Heart left ventricle (tissue), 16 donors: ENCODE measurements around the gene GPR15LG. TPM values are rescaled to one million over a fixed set of nuclear protein-coding genes. Genes with fewer than 3 reads are reported as not detected.

Experiments used
- ATAC-seq, 4 donors: fragments of 200-7000 bp; cut with Tn5 transposase; one replicate each; pipeline ENCODE4 v1.9.1; 2020 to 2022; ENCODE audit warnings: moderate library complexity in 4 of 4, mild to moderate bottlenecking in 3 of 4, moderate number of reproducible peaks in 1 of 4
- DNase-seq, 5 donors: peaks; one replicate each; pipeline ENCODE4 v3.0.0-alpha.2; 2020
- H3K27ac ChIP-seq, 12 donors: fragments of 200-600 bp; sonication (generic) in 4 of 12; one replicate each; pipeline versions ENCODE4 v1.5.0 to v1.8.0; 2016 to 2022; ENCODE audit warnings: mild to moderate bottlenecking in 2 of 12
- H3K27me3 ChIP-seq, 9 donors: fragments of 200-600 bp; sonication (generic) in 2 of 9; one replicate each; pipeline versions ENCODE4 v1.5.1 to v1.8.0; 2016 to 2022; ENCODE audit warnings: mild to moderate bottlenecking in 3 of 9
- H3K36me3 ChIP-seq, 9 donors: fragments of 200-600 bp; sonication (generic) in 2 of 9; one replicate each; pipeline versions ENCODE4 v1.5.0 to v1.8.0; 2018 to 2022; ENCODE audit warnings: mild to moderate bottlenecking in 2 of 9
- H3K4me1 ChIP-seq, 12 donors: fragments of 200-600 bp; sonication (generic) in 4 of 12; one replicate each; pipeline versions ENCODE4 v1.5.0 to v1.8.0; 2016 to 2022; ENCODE audit warnings: mild to moderate bottlenecking in 3 of 12
- H3K4me3 ChIP-seq, 12 donors: fragments of 200-600 bp; sonication (generic) in 4 of 12; one replicate each; pipeline versions ENCODE4 v1.5.0 to v1.8.0; 2017 to 2022; ENCODE audit warnings: mild to moderate bottlenecking in 9 of 12, moderate library complexity in 4 of 12
- H3K9me3 ChIP-seq, 12 donors: fragments of 200-600 bp; sonication (generic) in 4 of 12; one replicate each; pipeline versions ENCODE4 v1.5.0 to v1.8.0; 2016 to 2022; ENCODE audit warnings: mild to moderate bottlenecking in 1 of 12
- POLR2A ChIP-seq, 2 donors: fragments of 450-650 bp; IDR thresholded peaks; one replicate each; pipeline ENCODE4 v1.6.1; 2017; ENCODE audit warnings: antibody characterized with exemption in 2 of 2, mild to moderate bottlenecking in 2 of 2, moderate library complexity in 2 of 2
- WGBS, 4 donors: extraction: QIAGEN DNeasy Blood & Tissue Kit in 2 of 4; methylation state at CpG; one replicate each; pipeline versions ENCODE4 v1.1.5 to v1.1.7; 2013 to 2018; 5-methylcytosine and 5-hydroxymethylcytosine counted together
- intact Hi-C, 10 donors: fragments of 100-400 bp; cut with DNase I; formaldehyde crosslinking; loops; one replicate each; pipeline versions ENCODE4 v1.11.1 to v1.14.2; 2022
- polyA plus RNA-seq, 2 donors: library from polyadenylated mRNA; stranded (reverse); fragments of 200-250 nt; gene quantifications; one replicate each; pipeline ENCODE4 v1.2.3, GENCODE V29; 2013
- total RNA-seq, 9 donors: library from RNA; depleted of rRNA in 2 of 9; stranded (reverse); fragments of >200 nt in 2 of 9; fragmentation: NEBNext Ultra II Directional in 3 of 9; extraction: Animal tissue kit (Norgen Biotek cat#: 25700) in 3 of 9; gene quantifications; one replicate each; pipeline versions ENCODE4 v1.1.0 to v1.2.4, GENCODE V29; 2016 to 2023
- TF ChIP-seq, protein P1 (sequence below), 12 donors: fragments of 200-600 bp; sonication (generic) in 4 of 12; IDR thresholded peaks; one replicate each; pipeline versions ENCODE4 v1.5.0 to v1.8.0; 2018 to 2022; ENCODE audit warnings: antibody characterized with exemption in 12 of 12, mild to moderate bottlenecking in 5 of 12
- donor health status: ischemic (EF 13 %, LVEDD 7.1; RV severe dilation, severe dysfunction).
- donor health status: healthy with polysubstance abuse.
- donor health status: DM: no; HTN: yes; CAD: no.
- donor health status: DM: no; HTN: no; CAD: no.
- donor health status: ischemic (EF 25% LVEDD 6.9; RV normal size, moderate dysfunction).
- donor health status: ischemic (EF 25% LVEDD 5.7; RV mildly dilated, moderate dysfunction).
- donor health status: healthy.
- donor health status: DM: yes; HTN: yes; CAD: no.
- donor health status: ischemic (EF 35%, LVEDD 5.7; RV mildly dilated, moderate dysfunction).
- donor health status: nonischemic (EF 11% LVEDD 7.7; RV severe dilation, severe dysfunction).
- donor health status: DM: yes; HTN: yes; CAD: no.
- donor health status: PGD.
- donor health status: ischemic (EF 29% LVEDD 5.4; RV normal size, mild dysfunction).
- donor health status: nonischemic (EF 23%, LVEDD 6.1; RV moderate dilation, normal function).

The GPR15LG gene
- total and polyA plus RNA-seq, 11 donors, result 0.11 TPM; not detected in 10

- TF ChIP-seq, protein P1, sequence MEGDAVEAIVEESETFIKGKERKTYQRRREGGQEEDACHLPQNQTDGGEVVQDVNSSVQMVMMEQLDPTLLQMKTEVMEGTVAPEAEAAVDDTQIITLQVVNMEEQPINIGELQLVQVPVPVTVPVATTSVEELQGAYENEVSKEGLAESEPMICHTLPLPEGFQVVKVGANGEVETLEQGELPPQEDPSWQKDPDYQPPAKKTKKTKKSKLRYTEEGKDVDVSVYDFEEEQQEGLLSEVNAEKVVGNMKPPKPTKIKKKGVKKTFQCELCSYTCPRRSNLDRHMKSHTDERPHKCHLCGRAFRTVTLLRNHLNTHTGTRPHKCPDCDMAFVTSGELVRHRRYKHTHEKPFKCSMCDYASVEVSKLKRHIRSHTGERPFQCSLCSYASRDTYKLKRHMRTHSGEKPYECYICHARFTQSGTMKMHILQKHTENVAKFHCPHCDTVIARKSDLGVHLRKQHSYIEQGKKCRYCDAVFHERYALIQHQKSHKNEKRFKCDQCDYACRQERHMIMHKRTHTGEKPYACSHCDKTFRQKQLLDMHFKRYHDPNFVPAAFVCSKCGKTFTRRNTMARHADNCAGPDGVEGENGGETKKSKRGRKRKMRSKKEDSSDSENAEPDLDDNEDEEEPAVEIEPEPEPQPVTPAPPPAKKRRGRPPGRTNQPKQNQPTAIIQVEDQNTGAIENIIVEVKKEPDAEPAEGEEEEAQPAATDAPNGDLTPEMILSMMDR (IDR thresholded peaks at IDR 0.05), result no peak
- TF ChIP-seq POLR2A (IDR thresholded peaks at IDR 0.05), result no peak
- no peak for ATAC-seq
- Histone ChIP-seq H3K27me3 (no peaks in the 10 kb centered on the region), H3K27ac (no peak overlapping the region), H3K4me3 (no peak overlapping the region), H3K36me3 (peaks cover 0 to 17% (median 15%) of the 10 kb centered on the region in 9 donors), H3K9me3 (no peaks in the 10 kb centered on the region), H3K4me1 (peaks cover 8 to 27% (median 18%) of the 10 kb centered on the region in 12 donors)
- DNase-seq, result no peak
- 88 to 93% (median 91%) methylated on average over 2 of the region's 2 CpGs for WGBS, 4 donors
- intact Hi-C loops, result no loop called here
Observed at GRCh38 chr10:84137811-84138210, 35.8 kb upstream of the GPR15LG start.

DNA sequence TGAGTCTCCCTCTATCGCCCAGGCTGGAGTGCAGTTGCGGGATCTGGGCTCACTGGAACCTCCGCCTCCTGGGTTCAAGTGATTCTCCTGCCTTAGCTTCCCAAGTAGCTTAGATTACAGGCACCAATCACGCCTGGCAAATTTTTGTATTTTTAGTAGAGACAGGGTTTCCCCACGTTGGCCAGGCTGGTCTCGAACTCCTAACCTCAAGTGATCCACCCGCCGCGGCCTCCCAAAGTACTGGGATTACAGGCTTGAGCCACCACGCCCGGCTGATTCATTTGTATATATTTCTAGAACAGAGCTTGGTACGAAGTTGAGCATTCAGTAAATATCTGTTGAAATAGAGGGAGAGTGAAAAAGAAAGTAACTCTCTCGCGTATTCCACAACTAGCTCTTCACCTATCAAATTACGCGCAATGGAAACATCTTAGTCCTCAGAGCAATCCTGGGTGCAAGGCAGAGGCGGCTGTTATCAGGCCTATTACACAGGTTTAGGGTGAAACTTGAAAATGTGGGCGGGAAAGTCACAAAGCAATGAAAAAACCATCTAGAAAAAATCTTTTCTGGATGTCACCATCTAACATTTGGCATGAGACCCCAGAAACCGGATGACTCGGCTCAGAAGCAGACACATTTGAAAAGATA lies 35.0 kb upstream of the GPR15LG start:
- DNase-seq (peak in 4 of 5 donors; percentile 10 to 59 (median 27)), ATAC-seq (no peak)
- Histone ChIP-seq H3K27me3 (no peaks in the 10 kb centered on the region), H3K9me3 (no peaks in the 10 kb centered on the region), H3K4me3 (peak overlapping the region in 11 of 12 donors; percentile 29 to 100 (median 95)), H3K4me1 (peaks cover 8 to 27% (median 18%) of the 10 kb centered on the region in 12 donors), H3K27ac (peak overlapping the region; percentile 12 to 99 (median 96)), H3K36me3 (peaks cover 0 to 25% (median 23%) of the 10 kb centered on the region in 9 donors)
- no peak for TF ChIP-seq POLR2A (IDR thresholded peaks at IDR 0.05)
- TF ChIP-seq, protein P1 (IDR thresholded peaks at IDR 0.05), result no peak
- intact Hi-C loops, result no loop called here
- 78 to 84% (median 81%) methylated on average over 20 of the region's 20 CpGs for WGBS, 4 donors

- intact Hi-C loops, result no loop called here
- Histone ChIP-seq H3K4me1 (peaks cover 8 to 27% (median 18%) of the 10 kb centered on the region in 12 donors), H3K27ac (peak within 1 kb of the TSS; percentile 91 to 99 (median 96)), H3K36me3 (peaks cover 0 to 33% (median 31%) of the 10 kb centered on the region in 9 donors), H3K9me3 (no peaks in the 10 kb centered on the region), H3K27me3 (no peaks in the 10 kb centered on the region), H3K4me3 (peak within 1 kb of the TSS; percentile 72 to 100 (median 92))
- ATAC-seq, result peak; percentile 99
- WGBS, 4 donors, result 0 to 1% (median 0%) methylated on average over 34 to 61 of the region's 61 CpGs
- peak; percentile 98 to 99 (median 99) for DNase-seq
- TF ChIP-seq, protein P1 (IDR thresholded peaks at IDR 0.05), result peak in 10 of 12 donors; percentile 15 to 51 (median 36)
- TF ChIP-seq POLR2A (IDR thresholded peaks at IDR 0.05), result peak; percentile 73 to 90
Observed at GRCh38 chr10:84139126-84140035, 34.2 kb upstream of the GPR15LG start, which contains the start of gene GHITM. GHITM (plus strand) TSS chr10:84139509; CDS start chr10:84141501, 1,992 bp downstream.

- intact Hi-C loops, result no loop called here
- DNase-seq (peak in 1 of 5 donors; percentile 21), ATAC-seq (peak in 3 of 4 donors; percentile 4 to 29 (median 24))
- H3K36me3 ChIP-seq, result peaks cover 0 to 39% (median 37%) of the 10 kb centered on the region in 9 donors
- 1 to 9% (median 7%) methylated on average over 10 to 12 of the region's 12 CpGs for WGBS, 4 donors
- peak overlapping the region; percentile 72 to 100 (median 92) for H3K4me3 ChIP-seq
- no peak for TF ChIP-seq POLR2A (IDR thresholded peaks at IDR 0.05)
- TF ChIP-seq, protein P1 (IDR thresholded peaks at IDR 0.05), result no peak
- peaks cover 8 to 27% (median 18%) of the 10 kb centered on the region in 12 donors for H3K4me1 ChIP-seq
- H3K27ac ChIP-seq, result peak overlapping the region; percentile 91 to 99 (median 96)
- H3K9me3 ChIP-seq, result no peaks in the 10 kb centered on the region
- H3K27me3 ChIP-seq, result no peaks in the 10 kb centered on the region
Observed at GRCh38 chr10:84140036-84140379, 33.6 kb upstream of the GPR15LG start.
